Keratinocyte (primary cell): ENCODE measurements around the gene SEMA3E. TPM values are rescaled to one million over a fixed set of nuclear protein-coding genes. Genes with fewer than 3 reads are reported as not detected.

Experiments
- DNase-seq: peaks from one replicate; pipeline ENCODE4 v3.0.0-alpha.2; 2011; ENCODE audit warnings: low read depth, missing footprints, low spot score
- FAIRE-seq: peaks from 2 replicates; lab custom pipeline; 2011; peaks lifted over from hg19 to GRCh38; lab: Jason Lieb, UNC
- H2AFZ ChIP-seq: 2 replicates; pipeline ENCODE4 v1.6.0; 2012; ENCODE audit warnings: low read length, control low read depth, inconsistent platforms; ENCODE audit not compliant: control insufficient read depth
- H3K27ac ChIP-seq: 2 replicates; pipeline ENCODE4 v1.5.1; 2011; ENCODE audit warnings: low read length; ENCODE audit not compliant: control insufficient read depth, insufficient read depth
- H3K27me3 ChIP-seq: 3 replicates; pipeline ENCODE4 v1.6.0; 2011; ENCODE audit warnings: low read length; ENCODE audit not compliant: control insufficient read depth, insufficient read depth; ENCODE audit errors: extremely low read depth
- H3K36me3 ChIP-seq, 2 experiments: 2 replicates in 1 of 2; 3 replicates in 1 of 2; pipeline ENCODE4 v1.5.1; 2011; ENCODE audit warnings: low read length in 2 of 2, mild to moderate bottlenecking in 1 of 2; ENCODE audit not compliant: control insufficient read depth in 2 of 2, insufficient read depth in 2 of 2; ENCODE audit errors: extremely low read depth in 1 of 2
- H3K4me1 ChIP-seq: 3 replicates; pipeline ENCODE4 v1.5.1; 2011; ENCODE audit warnings: low read length; ENCODE audit not compliant: control insufficient read depth, insufficient read depth; ENCODE audit errors: extremely low read depth
- H3K4me2 ChIP-seq: 3 replicates; pipeline ENCODE4 v1.6.0; 2011; ENCODE audit warnings: low read depth, low read length; ENCODE audit not compliant: control insufficient read depth, insufficient read depth; ENCODE audit errors: extremely low read depth
- H3K4me3 ChIP-seq, 3 experiments: fragments of 200-600 bp in 1 of 3; sonication (generic) in 1 of 3; 2 replicates in 2 of 3; 3 replicates in 1 of 3; pipeline ENCODE4 v1.5.1; 2011 to 2016; ENCODE audit warnings: low read length in 3 of 3, mild to moderate bottlenecking in 3 of 3, control low read depth in 2 of 3, inconsistent platforms in 1 of 3, low read depth in 1 of 3, mixed read lengths in 1 of 3, mixed run types in 1 of 3, moderate library complexity in 1 of 3; ENCODE audit not compliant: control insufficient read depth in 2 of 3, insufficient read depth in 2 of 3; ENCODE audit errors: extremely low read depth in 1 of 3
- H3K79me2 ChIP-seq: 2 replicates; pipeline ENCODE4 v1.6.0; 2012; ENCODE audit warnings: low read length; ENCODE audit not compliant: control insufficient read depth, insufficient read depth
- H3K9ac ChIP-seq: 3 replicates; pipeline ENCODE4 v1.6.0; 2011; ENCODE audit warnings: low read length; ENCODE audit not compliant: control insufficient read depth, insufficient read depth; ENCODE audit errors: extremely low read depth
- H3K9me1 ChIP-seq: 3 replicates; pipeline ENCODE4 v1.6.0; 2011; ENCODE audit warnings: low read length; ENCODE audit not compliant: control insufficient read depth, insufficient read depth; ENCODE audit errors: extremely low read depth
- H3K9me3 ChIP-seq: 2 replicates; pipeline ENCODE4 v1.5.1; 2012; ENCODE audit warnings: low read depth, low read length; ENCODE audit not compliant: control insufficient read depth
- H4K20me1 ChIP-seq: 3 replicates; pipeline ENCODE4 v1.6.0; 2011; ENCODE audit warnings: low read length; ENCODE audit not compliant: control insufficient read depth, insufficient read depth; ENCODE audit errors: extremely low read depth
- CTCF ChIP-seq, 3 experiments: IDR thresholded peaks in 1 of 3; conservative IDR thresholded peaks in 1 of 3; optimal IDR thresholded peaks in 1 of 3; 2 replicates in 2 of 3; 3 replicates in 1 of 3; pipeline versions ENCODE3 to v1.5.1; 2011; ENCODE audit warnings: low read length in 3 of 3, mild to moderate bottlenecking in 3 of 3, moderate library complexity in 2 of 3, control low read depth in 1 of 3, inconsistent platforms in 1 of 3; ENCODE audit not compliant: insufficient read depth in 2 of 3; ENCODE audit errors: extremely low read depth in 1 of 3
- EZH2 ChIP-seq: IDR thresholded peaks from one replicate; pipeline ENCODE4 v1.6.1; 2012; ENCODE audit warnings: inconsistent platforms, mild to moderate bottlenecking, low read length, moderate library complexity
- dilution Hi-C: fragments of 300-500 bp; cut with MboI; formaldehyde crosslinking; loops from one replicate; pipeline ENCODE4 v1.7.0; 2020; ENCODE audit warnings: low sequenced_read_pairs; ENCODE audit not compliant: extremely low pct_ligation_motif_present
- polyA plus RNA-seq, 5 experiments: library from polyadenylated mRNA; depleted of rRNA in 3 of 5; stranded (reverse) in 3 of 5; stranded (forward) in 1 of 5; unstranded in 1 of 5; fragments of >200 nt; gene quantifications; 1 replicate in 1 of 5; 2 replicates in 3 of 5; 3 replicates in 1 of 5; pipeline versions ENCODE4 v1.2.1 to v1.2.3, GENCODE V29; 2011 to 2012; ENCODE audit warnings: missing spikeins in 2 of 5, low read depth in 1 of 5, low replicate concordance in 1 of 5

SEMA3E gene
- polyA plus RNA-seq, 1 donor (not counting 4 experiments of a cell fraction or from before 2014, with no cell fraction given): 0.21 TPM

GRCh38 chr7:83575436-83575835 is 73.5 kb downstream of the SEMA3E start:
- H2AFZ ChIP-seq: no peak overlapping the region

GRCh38 chr7:83574616-83575015 is 74.3 kb downstream of the SEMA3E start:
- no peak overlapping the region for H3K4me3 ChIP-seq
- no peaks in the 10 kb centered on the region for H3K36me3 ChIP-seq
- H3K79me2 ChIP-seq: no peaks in the 10 kb centered on the region
- H3K4me1 ChIP-seq: peaks cover under 1% of the 10 kb centered on the region
- H3K27ac ChIP-seq: no peak overlapping the region
- no peaks in the 10 kb centered on the region for H4K20me1 ChIP-seq
- no peaks in the 10 kb centered on the region for H3K9me3 ChIP-seq
- TF ChIP-seq EZH2 (no peak), CTCF (optimal IDR thresholded peaks at IDR 0.05 in 1 of 3, IDR thresholded peaks at IDR 0.05 in 1 of 3, conservative IDR thresholded peaks at IDR 0.05 in 1 of 3; ENCODE audit: extremely low read depth in 1 of 3, insufficient read depth in 2 of 3, low read length in 3 of 3) (no peak)
- no peak overlapping the region for H3K4me2 ChIP-seq
- no peaks in the 10 kb centered on the region for H3K9me1 ChIP-seq
- no peak for FAIRE-seq
- no peak overlapping the region for H2AFZ ChIP-seq
- dilution Hi-C loops: no loop called here
- no peak for DNase-seq
- no peaks in the 10 kb centered on the region for H3K27me3 ChIP-seq
- H3K9ac ChIP-seq: no peak overlapping the region

More at GRCh38 chr7:83575436-83575835, 73.5 kb downstream of the SEMA3E start:
- Histone ChIP-seq H3K4me2 (no peak overlapping the region), H3K27me3 (no peaks in the 10 kb centered on the region), H4K20me1 (no peaks in the 10 kb centered on the region), H3K36me3 (no peaks in the 10 kb centered on the region), H3K79me2 (no peaks in the 10 kb centered on the region), H3K27ac (no peak overlapping the region), H3K9ac (no peak overlapping the region), H3K4me3 (no peak overlapping the region), H3K9me3 (no peaks in the 10 kb centered on the region), H3K4me1 (peaks cover 2% of the 10 kb centered on the region), H3K9me1 (no peaks in the 10 kb centered on the region)
- dilution Hi-C loops: no loop called here
- FAIRE-seq: no peak
- TF ChIP-seq EZH2 (no peak), CTCF (optimal IDR thresholded peaks at IDR 0.05 in 1 of 3, IDR thresholded peaks at IDR 0.05 in 1 of 3, conservative IDR thresholded peaks at IDR 0.05 in 1 of 3; ENCODE audit: extremely low read depth in 1 of 3, insufficient read depth in 2 of 3, low read length in 3 of 3) (no peak)
- no peak for DNase-seq
